ENCODE results near the gene EIF2S1.

DNA sequence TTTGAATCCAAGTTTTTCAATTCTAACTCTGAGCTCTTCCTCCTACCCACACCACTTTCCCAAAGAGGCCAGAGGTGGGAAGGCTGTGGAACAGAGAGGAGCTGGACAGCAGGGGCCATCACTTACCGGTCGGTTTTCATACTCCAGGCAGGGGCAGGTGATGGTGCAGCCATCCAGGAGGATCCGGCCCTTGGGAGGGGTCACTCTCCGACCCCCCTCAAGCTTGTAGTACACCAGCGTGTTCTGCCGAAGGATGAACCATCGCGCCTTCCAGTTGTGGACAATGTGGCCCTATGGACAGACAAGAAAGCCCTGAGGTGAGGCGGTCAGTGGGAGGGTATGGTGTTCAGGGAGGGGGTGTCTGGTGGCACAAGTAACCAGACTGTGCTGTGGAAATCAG, 37.4 kb downstream of the EIF2S1 start:
- TF ChIP-seq, protein P1, sequence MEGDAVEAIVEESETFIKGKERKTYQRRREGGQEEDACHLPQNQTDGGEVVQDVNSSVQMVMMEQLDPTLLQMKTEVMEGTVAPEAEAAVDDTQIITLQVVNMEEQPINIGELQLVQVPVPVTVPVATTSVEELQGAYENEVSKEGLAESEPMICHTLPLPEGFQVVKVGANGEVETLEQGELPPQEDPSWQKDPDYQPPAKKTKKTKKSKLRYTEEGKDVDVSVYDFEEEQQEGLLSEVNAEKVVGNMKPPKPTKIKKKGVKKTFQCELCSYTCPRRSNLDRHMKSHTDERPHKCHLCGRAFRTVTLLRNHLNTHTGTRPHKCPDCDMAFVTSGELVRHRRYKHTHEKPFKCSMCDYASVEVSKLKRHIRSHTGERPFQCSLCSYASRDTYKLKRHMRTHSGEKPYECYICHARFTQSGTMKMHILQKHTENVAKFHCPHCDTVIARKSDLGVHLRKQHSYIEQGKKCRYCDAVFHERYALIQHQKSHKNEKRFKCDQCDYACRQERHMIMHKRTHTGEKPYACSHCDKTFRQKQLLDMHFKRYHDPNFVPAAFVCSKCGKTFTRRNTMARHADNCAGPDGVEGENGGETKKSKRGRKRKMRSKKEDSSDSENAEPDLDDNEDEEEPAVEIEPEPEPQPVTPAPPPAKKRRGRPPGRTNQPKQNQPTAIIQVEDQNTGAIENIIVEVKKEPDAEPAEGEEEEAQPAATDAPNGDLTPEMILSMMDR (conservative IDR thresholded peaks at IDR 0.05 in 1 of 2, IDR thresholded peaks at IDR 0.05 in 1 of 2; ENCODE audit: extremely low read depth in 1 of 2, insufficient read depth in 1 of 2, low read depth in 1 of 2, low read length in 2 of 2), result no peak
- no peak for TF ChIP-seq EZH2 (IDR thresholded peaks at IDR 0.05; ENCODE audit: borderline replicate concordance, low read length)

All from mammary epithelial cell (primary cell).